Liver (tissue), 3 donors: ENCODE results near the gene UBA7.

ENCODE experiments used
- ATF3 ChIP-seq: IDR thresholded peaks from 2 replicates; pipeline ENCODE4 v1.6.1; 2016; ENCODE audit warnings: antibody characterized with exemption
- CTCF ChIP-seq: fragments of 150-350 bp; IDR thresholded peaks from 2 replicates; pipeline ENCODE4 v1.5.1; 2017; ENCODE audit warnings: improper control_type of control experiment, low read depth, low read length; ENCODE audit not compliant: missing input control
- FOXA1 ChIP-seq: IDR thresholded peaks from 2 replicates; pipeline ENCODE4 v1.6.1; 2016; ENCODE audit warnings: antibody characterized with exemption
- REST ChIP-seq: IDR thresholded peaks from 2 replicates; pipeline ENCODE4 v1.6.1; 2016; ENCODE audit warnings: antibody characterized with exemption, mild to moderate bottlenecking
- TAF1 ChIP-seq: conservative IDR thresholded peaks from 2 replicates; pipeline ENCODE4 v1.6.1; 2016; ENCODE audit warnings: antibody characterized with exemption, mild to moderate bottlenecking
- YY1 ChIP-seq: IDR thresholded peaks from 2 replicates; pipeline ENCODE4 v1.6.1; 2016; ENCODE audit warnings: antibody characterized with exemption, mild to moderate bottlenecking
- donor health status: healthy.
- donor health status: healthy.

- TF ChIP-seq TAF1 (no peak), REST (no peak), FOXA1 (no peak), CTCF (no peak), ATF3 (no peak), YY1 (no peak)
Observed at GRCh38 chr3:49807431-49808114, 6.2 kb downstream of the UBA7 start.
